AG09309 (cell line): ENCODE results near the gene APBA3.
A peak's percentile ranks its signal among the peaks of the same experiment; 100 is the strongest.

Experiments
- DNase-seq: peaks from one replicate; pipeline ENCODE4 v3.0.0-alpha.2; 2010; ENCODE audit warnings: low read depth
- H3K4me3 ChIP-seq: 2 replicates; pipeline ENCODE4 v1.5.1; 2011; ENCODE audit warnings: mild to moderate bottlenecking, low read depth, low read length, moderate library complexity; ENCODE audit not compliant: control insufficient read depth
- TF ChIP-seq, protein P1 (sequence below): IDR thresholded peaks from 2 replicates; pipeline ENCODE4 v1.5.1; 2011; ENCODE audit warnings: mild to moderate bottlenecking, low read depth, low read length, inconsistent platforms; ENCODE audit not compliant: insufficient read depth, control insufficient read depth; ENCODE audit errors: missing control alignments

The APBA3 gene

DNA sequence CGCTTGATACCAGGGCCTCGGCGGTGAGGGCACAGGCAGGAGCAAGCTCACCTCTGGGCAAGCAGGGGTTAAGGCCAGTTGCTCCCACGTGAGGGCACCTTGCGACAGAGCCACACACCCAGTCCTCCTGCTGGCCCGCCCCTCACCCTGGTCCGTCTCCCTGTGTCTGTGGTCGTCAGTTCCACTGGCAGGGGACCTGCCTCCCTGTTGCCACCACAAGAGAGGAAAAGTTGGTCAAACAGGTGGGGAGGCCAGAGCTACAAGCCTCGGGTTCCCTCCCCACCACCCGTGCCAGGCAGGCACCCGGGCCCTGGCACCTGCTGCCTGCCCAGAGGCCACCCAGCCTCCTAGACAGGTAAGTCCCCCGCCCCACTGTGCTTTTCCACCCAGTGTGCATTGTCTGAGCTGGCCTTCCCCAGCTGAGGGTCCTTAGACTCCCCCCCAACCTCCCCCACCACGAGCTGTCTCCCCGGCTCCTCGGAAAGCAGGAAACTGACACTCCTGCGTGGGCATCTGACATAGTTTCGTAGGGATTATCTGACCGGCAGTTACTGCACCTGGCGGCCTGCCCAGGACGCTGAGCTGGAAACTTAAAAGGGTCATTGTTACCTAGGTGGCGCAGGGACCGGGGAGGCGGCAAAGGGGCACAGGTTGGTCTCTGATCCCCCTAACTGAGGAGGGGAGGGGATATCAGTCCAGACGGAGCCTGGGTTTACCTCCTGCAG, 53.1 kb downstream of the APBA3 start, which contains the start of gene TJP3:
TSS of gene TJP3 (plus strand) at position 178 of the 725 bp plus-strand sequence. CDS start 20,049 bp downstream, outside the sequence.
- TF ChIP-seq, protein P1, sequence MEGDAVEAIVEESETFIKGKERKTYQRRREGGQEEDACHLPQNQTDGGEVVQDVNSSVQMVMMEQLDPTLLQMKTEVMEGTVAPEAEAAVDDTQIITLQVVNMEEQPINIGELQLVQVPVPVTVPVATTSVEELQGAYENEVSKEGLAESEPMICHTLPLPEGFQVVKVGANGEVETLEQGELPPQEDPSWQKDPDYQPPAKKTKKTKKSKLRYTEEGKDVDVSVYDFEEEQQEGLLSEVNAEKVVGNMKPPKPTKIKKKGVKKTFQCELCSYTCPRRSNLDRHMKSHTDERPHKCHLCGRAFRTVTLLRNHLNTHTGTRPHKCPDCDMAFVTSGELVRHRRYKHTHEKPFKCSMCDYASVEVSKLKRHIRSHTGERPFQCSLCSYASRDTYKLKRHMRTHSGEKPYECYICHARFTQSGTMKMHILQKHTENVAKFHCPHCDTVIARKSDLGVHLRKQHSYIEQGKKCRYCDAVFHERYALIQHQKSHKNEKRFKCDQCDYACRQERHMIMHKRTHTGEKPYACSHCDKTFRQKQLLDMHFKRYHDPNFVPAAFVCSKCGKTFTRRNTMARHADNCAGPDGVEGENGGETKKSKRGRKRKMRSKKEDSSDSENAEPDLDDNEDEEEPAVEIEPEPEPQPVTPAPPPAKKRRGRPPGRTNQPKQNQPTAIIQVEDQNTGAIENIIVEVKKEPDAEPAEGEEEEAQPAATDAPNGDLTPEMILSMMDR = peak; percentile 2
- no peak for DNase-seq
- H3K4me3 ChIP-seq = no peak within 1 kb of the TSS

DNA sequence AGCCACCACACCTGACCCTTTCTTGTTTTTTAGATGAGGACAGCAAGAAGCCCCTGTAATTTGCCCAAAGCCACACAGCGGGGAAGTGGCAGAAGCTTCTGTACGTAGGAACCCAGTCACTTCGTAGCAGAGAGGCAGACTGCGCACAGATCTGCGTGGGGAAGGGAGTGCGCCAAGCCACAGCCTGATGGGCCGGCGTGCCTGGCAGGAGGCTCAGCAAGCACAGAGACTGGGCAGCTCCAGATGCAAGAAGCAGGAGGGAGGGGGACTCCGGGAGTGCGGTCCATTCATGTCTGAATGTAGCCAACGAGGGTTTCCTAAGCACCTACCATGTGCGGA, 53.7 kb downstream of the APBA3 start:
- no peak overlapping the region for H3K4me3 ChIP-seq
- no peak for DNase-seq
- TF ChIP-seq, protein P1 = no peak

DNA sequence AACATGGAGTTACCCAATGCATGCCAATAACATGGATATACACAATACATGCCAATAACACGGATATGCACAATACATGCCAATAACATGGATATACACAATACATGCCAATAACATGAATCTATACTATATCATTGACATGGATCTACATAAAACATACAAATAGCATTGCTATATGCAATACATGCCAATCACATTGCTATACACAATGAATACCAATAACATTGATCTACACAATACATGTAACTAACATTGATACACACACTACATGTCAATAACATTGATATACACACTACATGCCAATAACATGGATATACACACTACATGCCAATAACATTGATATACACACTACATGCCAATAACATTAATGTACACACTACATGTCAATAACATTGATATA, 60.3 kb downstream of the APBA3 start:
- TF ChIP-seq, protein P1 = no peak
- DNase-seq = no peak

More for the DNA sequence above, 60.3 kb downstream of the APBA3 start:
- H3K4me3 ChIP-seq = no peak overlapping the region
